K562 (cell line): ENCODE measurements around the gene C10orf105. TPM values are rescaled to one million over a fixed set of nuclear protein-coding genes. Genes with fewer than 3 reads are reported as not detected.

Experiments
- ATAC-seq: fragments of 200-7000 bp; cut with Tn5 transposase; 3 replicates; pipeline ENCODE4 v1.9.1; 2020; ENCODE audit warnings: moderate library complexity
- BruUV-seq: library from RNA; stranded (reverse); fragments of 400-500 nt; replicated peaks from 2 replicates; lab custom pipeline; 2021; lab: Mats Ljungman, UMichigan
- CTCF ChIA-PET: fragments of 300-600 bp; formaldehyde crosslinking; extraction: SDS; loops from one replicate; lab custom pipeline; 2021; ENCODE audit warnings: low intra/inter-chr PET ratio; lab: Yijun Ruan, JAX
- POLR2A ChIA-PET: fragments of 300-600, 350-650 bp; sonication (Branson Sonifier 250); formaldehyde crosslinking; extraction: SDS; loops from one replicate; lab custom pipeline; 2021; ENCODE audit warnings: antibody characterized with exemption, inconsistent platforms; lab: Yijun Ruan, JAX
- DNase-seq, 4 experiments: peaks; one replicate each; pipeline versions ENCODE4 v3.0.0 to v3.0.0-alpha.2; 2011 to 2018; ENCODE audit warnings: low spot score in 3 of 4, mixed read lengths in 3 of 4; ENCODE audit errors: extremely low read depth in 1 of 4
- FAIRE-seq: peaks from 2 replicates; lab custom pipeline; 2011; peaks lifted over from hg19 to GRCh38; lab: Jason Lieb, UNC
- H2AFZ ChIP-seq: 2 replicates; pipeline ENCODE4 v1.6.0; 2011; ENCODE audit warnings: low read depth, low read length, control low read depth, inconsistent platforms
- H3K27ac ChIP-seq: fragments of 200-600 bp; 3 replicates; pipeline ENCODE4 v1.8.0; 2011; ENCODE audit warnings: low read depth, mild to moderate bottlenecking, control low read depth, inconsistent platforms, low read length, moderate library complexity, mixed read lengths; ENCODE audit errors: extremely low read depth
- H3K27me3 ChIP-seq, 2 experiments: fragments of 300-600 bp in 1 of 2; 2 replicates in 1 of 2; 3 replicates in 1 of 2; pipeline versions ENCODE4 v1.6.0 to v1.8.0; 2011; ENCODE audit warnings: inconsistent platforms in 2 of 2, low read length in 2 of 2, mild to moderate bottlenecking in 1 of 2, mixed read lengths in 1 of 2, moderate library complexity in 1 of 2; ENCODE audit not compliant: control insufficient read depth in 2 of 2, insufficient read depth in 2 of 2
- H3K36me3 ChIP-seq: fragments of 300-600 bp; 3 replicates; pipeline ENCODE4 v1.8.0; 2011; ENCODE audit warnings: mild to moderate bottlenecking, low read length, inconsistent platforms; ENCODE audit not compliant: control insufficient read depth, insufficient read depth
- H3K4me1 ChIP-seq, 2 experiments: fragments of 200-600 bp in 1 of 2; replicated peaks in 1 of 2; 2 replicates in 1 of 2; 3 replicates in 1 of 2; pipeline versions ENCODE4 v1.5.1 to v1.8.0; 2011; ENCODE audit warnings: inconsistent platforms in 2 of 2, low read length in 2 of 2, mild to moderate bottlenecking in 1 of 2, mixed read lengths in 1 of 2, moderate library complexity in 1 of 2; ENCODE audit not compliant: control insufficient read depth in 2 of 2, insufficient read depth in 2 of 2
- H3K4me2 ChIP-seq: 2 replicates; pipeline ENCODE4 v1.6.1; 2011; ENCODE audit warnings: low read length, control low read depth, inconsistent platforms, mixed read lengths; ENCODE audit not compliant: insufficient read depth
- H3K4me3 ChIP-seq: fragments of 200-600 bp; sonication (generic), shearing (Covaris generic); 2 replicates; pipeline ENCODE4 v1.5.1; 2016; ENCODE audit warnings: control low read depth, inconsistent platforms
- H3K79me2 ChIP-seq: fragments of 200-600 bp; 3 replicates; pipeline ENCODE4 v1.8.0; 2011; ENCODE audit warnings: low read length, inconsistent platforms; ENCODE audit not compliant: control insufficient read depth, insufficient read depth
- H3K9ac ChIP-seq, 2 experiments: 2 replicates each; pipeline versions ENCODE4 v1.6.0 to v1.6.1; 2011; ENCODE audit warnings: low read depth in 2 of 2, low read length in 2 of 2, control low read depth in 1 of 2, inconsistent platforms in 1 of 2, mild to moderate bottlenecking in 1 of 2, mixed read lengths in 1 of 2; ENCODE audit not compliant: insufficient read depth in 1 of 2
- H3K9me1 ChIP-seq: one replicate; pipeline ENCODE4 v1.6.0; 2011; ENCODE audit warnings: inconsistent platforms, mild to moderate bottlenecking, low read length, moderate library complexity; ENCODE audit not compliant: control insufficient read depth, insufficient read depth
- H3K9me3 ChIP-seq: replicated peaks from 2 replicates; pipeline ENCODE4 v1.5.1; 2011; ENCODE audit warnings: low read depth, low read length, inconsistent platforms; ENCODE audit not compliant: control insufficient read depth, insufficient read depth
- H4K20me1 ChIP-seq: replicated peaks from 2 replicates; pipeline ENCODE4 v1.6.1; 2011; ENCODE audit warnings: low read length, inconsistent platforms, mixed read lengths; ENCODE audit not compliant: control insufficient read depth, insufficient read depth
- E4F1 ChIP-seq: fragments of 250-450 bp; sonication (Bioruptor Pico); IDR thresholded peaks from 2 replicates; pipeline ENCODE4 v1.5.0; 2021; ENCODE audit warnings: mild to moderate bottlenecking, borderline replicate concordance
- ELF4 ChIP-seq: fragments of 450-650 bp; formaldehyde crosslinking; IDR thresholded peaks from 2 replicates; pipeline ENCODE4 v1.4.0; 2022; ENCODE audit warnings: missing genetic modification characterization
- MAZ ChIP-seq, 2 experiments: fragments of 450-650 bp in 1 of 2; sonication (generic) in 1 of 2; formaldehyde crosslinking; IDR thresholded peaks in 1 of 2; conservative IDR thresholded peaks in 1 of 2; 2 replicates each; pipeline versions ENCODE4 v1.4.0 to v1.5.0; 2020; ENCODE audit warnings: mild to moderate bottlenecking in 1 of 2, missing genetic modification reagents in 1 of 2
- RCOR1 ChIP-seq, 2 experiments: IDR thresholded peaks; 2 replicates each; pipeline ENCODE4 v1.6.1; 2012; ENCODE audit warnings: low read depth in 2 of 2, low read length in 2 of 2, borderline replicate concordance in 1 of 2, improper control_type of control experiment in 1 of 2
- SMC3 ChIP-seq: conservative IDR thresholded peaks from 2 replicates; pipeline ENCODE4 v1.6.1; 2011; ENCODE audit warnings: low read depth, low read length, improper control_type of control experiment; ENCODE audit not compliant: insufficient read depth
- SOX6 ChIP-seq: fragments of 450-650 bp; IDR thresholded peaks from 2 replicates; pipeline ENCODE4 v1.6.1; 2014; ENCODE audit warnings: mild to moderate bottlenecking
- TCF3 ChIP-seq: sonication (generic); formaldehyde crosslinking; IDR thresholded peaks from 2 replicates; pipeline ENCODE4 v1.4.0; 2020; ENCODE audit warnings: mild to moderate bottlenecking, missing genetic modification reagents
- TEAD4 ChIP-seq, 2 experiments: sonication (generic) in 1 of 2; formaldehyde crosslinking in 1 of 2; IDR thresholded peaks; 2 replicates each; pipeline versions ENCODE4 v1.6.1 to v1.8.0; 2012 to 2022; ENCODE audit warnings: borderline replicate concordance in 1 of 2, inconsistent platforms in 1 of 2, low read length in 1 of 2, mild to moderate bottlenecking in 1 of 2, missing genetic modification reagents in 1 of 2
- ZBTB33 ChIP-seq: sonication (generic); formaldehyde crosslinking; IDR thresholded peaks from 2 replicates; pipeline ENCODE4 v1.8.1; 2023; ENCODE audit warnings: mild to moderate bottlenecking, missing genetic modification reagents
- WGBS: fragments of 100-300 bp; shearing (Covaris generic); methylation state at CpG from one replicate; pipeline ENCODE4 v1.1.6; 2016; ENCODE audit warnings: low coverage, mixed read lengths; ENCODE audit not compliant: insufficient coverage; ENCODE audit errors: missing lambda C conversion rate; 5-methylcytosine and 5-hydroxymethylcytosine counted together
- in situ Hi-C: fragments of 300-500 bp; cut with MboI; formaldehyde crosslinking; loops from 4 replicates; pipeline ENCODE4 v1.15.0; 2018; ENCODE audit warnings: inconsistent platforms, mixed read lengths
- intact Hi-C: fragments of 100-400 bp; cut with micrococcal nuclease; formaldehyde crosslinking; loops from 2 replicates; pipeline ENCODE4 v1.14.2; 2022
- polyA plus RNA-seq, 8 experiments: library from polyadenylated mRNA; depleted of rRNA in 4 of 8; stranded (reverse) in 5 of 8; unstranded in 3 of 8; fragments of >200 nt; fragmentation: Nextera tagmentation in 2 of 8; fragmentation: Illumina TruSeq in 1 of 8; extraction: Ambion mirVana in 2 of 8; extraction: Trizol in 1 of 8; gene quantifications; 2 replicates each; pipeline versions ENCODE4 v1.2.1 to v1.2.3, GENCODE V29; 2011 to 2014; ENCODE audit warnings: inconsistent platforms in 1 of 8, missing spikeins in 1 of 8
- total RNA-seq, 7 experiments: library from RNA; depleted of rRNA in 6 of 7; stranded (reverse); fragments of >200 nt in 6 of 7; fragmentation: Illumina TruSeq in 2 of 7; extraction: Trizol in 2 of 7; gene quantifications; 2 replicates each; pipeline versions ENCODE4 v1.2.1 to v1.2.3, GENCODE V29; 2011 to 2021; ENCODE audit warnings: low replicate concordance in 1 of 7

C10orf105 gene
- total and polyA plus RNA-seq, 9 of the 15 experiments (the other 6 are each of a cell fraction or from before 2014, with no cell fraction given), result 0.03 to 0.25 (median 0.04) TPM; not detected in 3

- intact Hi-C loops (no loop called here), in situ Hi-C loops (no loop called here)
- peaks cover 3% of the 10 kb centered on the region for H3K9me1 ChIP-seq
- DNase-seq (no peak), FAIRE-seq (no peak), ATAC-seq (no peak)
- no peak overlapping the region for H3K9ac ChIP-seq
- no peaks in the 10 kb centered on the region for H3K27me3 ChIP-seq
- H3K27ac ChIP-seq, result no peak overlapping the region
- H3K79me2 ChIP-seq, result no peaks in the 10 kb centered on the region
- no peaks in the 10 kb centered on the region for H4K20me1 ChIP-seq
- CTCF ChIA-PET, result no interaction called here
- 61% methylated on average over 20 of the region's 20 CpGs for WGBS
- no peak overlapping the region for H3K4me2 ChIP-seq
- no peak for TF ChIP-seq ELF4 (CRISPR knock-in tag)
- TF ChIP-seq TCF3, result no peak
- peak; percentile 78 for TF ChIP-seq ZBTB33 (CRISPR knock-in tag)
- BruUV-seq, result no TSS peak
- H3K36me3 ChIP-seq, result no peaks in the 10 kb centered on the region
- peaks cover 36 to 38% of the 10 kb centered on the region in 2 experiments for H3K4me1 ChIP-seq
- H3K4me3 ChIP-seq, result no peak overlapping the region
- POLR2A ChIA-PET, result interaction anchor here (0.6 to 1.5 kb wide), 7 partner anchors 9 to 421 kb away, joined by 3 to 4 read pairs (median 3); no protein-coding TSS in a partner anchor
- H3K9me3 ChIP-seq, result no peaks in the 10 kb centered on the region
- no peak overlapping the region for H2AFZ ChIP-seq
Measured at GRCh38 chr10:71741671-71742070, 22.1 kb upstream of the C10orf105 start.

- FAIRE-seq, result no peak
- TF ChIP-seq SOX6, result no peak
- no peak for TF ChIP-seq E4F1 (CRISPR knock-in tag)
- no peak for TF ChIP-seq TEAD4 (IDR thresholded peaks at IDR 0.05; ENCODE audit: low read length)
- no peak for TF ChIP-seq TEAD4 (CRISPR knock-in tag; IDR thresholded peaks at IDR 0.05; ENCODE audit: borderline replicate concordance)
- TF ChIP-seq MAZ (CRISPR knock-in tag; conservative IDR thresholded peaks at IDR 0.05 in 1 of 2, IDR thresholded peaks at IDR 0.05 in 1 of 2), result no peak
- no peak for TF ChIP-seq SMC3
- no peak for TF ChIP-seq RCOR1 (IDR thresholded peaks at IDR 0.05; ENCODE audit: borderline replicate concordance in 1 of 2, low read depth in 2 of 2, low read length in 2 of 2)
Measured at GRCh38 chr10:71741029-71741428, 21.5 kb upstream of the C10orf105 start.

More at GRCh38 chr10:71741029-71741428, 21.5 kb upstream of the C10orf105 start:
- ATAC-seq, result no peak
- H3K9me3 ChIP-seq, result no peaks in the 10 kb centered on the region
- CTCF ChIA-PET, result no interaction called here
- no peaks in the 10 kb centered on the region for H3K27me3 ChIP-seq
- H3K9me1 ChIP-seq, result peaks cover 3% of the 10 kb centered on the region
- BruUV-seq, result no TSS peak
- no peaks in the 10 kb centered on the region for H4K20me1 ChIP-seq
- intact Hi-C loops, result no loop called here
- H2AFZ ChIP-seq, result no peak overlapping the region
- no peaks in the 10 kb centered on the region for H3K79me2 ChIP-seq
- no peaks in the 10 kb centered on the region for H3K36me3 ChIP-seq
- no peak overlapping the region for H3K27ac ChIP-seq
- no peak overlapping the region for H3K4me3 ChIP-seq
- POLR2A ChIA-PET, result interaction anchor here (0.6 to 1.5 kb wide), 5 partner anchors 9 to 583 kb away, joined by 3 to 4 read pairs (median 3); no protein-coding TSS in a partner anchor
- WGBS, result 9% methylated on average over 4 of the region's 4 CpGs
- H3K4me2 ChIP-seq, result no peak overlapping the region
- H3K9ac ChIP-seq, result no peak overlapping the region
- peaks cover 30 to 34% of the 10 kb centered on the region in 2 experiments for H3K4me1 ChIP-seq
- DNase-seq, result no peak
- in situ Hi-C loops, result no loop called here
